Esophagus squamous epithelium (tissue), 5 donors: ENCODE measurements around the gene ELMO1. TPM values are rescaled to one million over a fixed set of nuclear protein-coding genes. Genes with fewer than 3 reads are reported as not detected.
A peak's percentile ranks its signal among the peaks of the same experiment; 100 is the strongest.

Experiments used
- DNase-seq: peaks from one replicate; lab custom pipeline; 2025; lab: John Stamatoyannopoulos, UW
- H3K27ac ChIP-seq, 4 donors: fragments of 200-600 bp; sonication (generic); one replicate each; pipeline ENCODE4 v1.5.1; 2016 to 2019; ENCODE audit warnings: mild to moderate bottlenecking in 1 of 4
- H3K27me3 ChIP-seq, 4 donors: fragments of 200-600 bp; sonication (generic); 1 replicate in 3 of 4; 2 replicates in 1 of 4; pipeline versions ENCODE4 v1.5.1 to v1.6.0; 2017 to 2021; ENCODE audit warnings: antibody characterized with exemption in 1 of 4
- H3K36me3 ChIP-seq, 3 donors: fragments of 200-600 bp; sonication (generic); one replicate each; pipeline ENCODE4 v1.5.1; 2016 to 2019
- H3K4me1 ChIP-seq, 3 donors: fragments of 200-600 bp; sonication (generic); one replicate each; pipeline ENCODE4 v1.5.1; 2017 to 2019
- H3K4me3 ChIP-seq, 4 donors: fragments of 200-600 bp; sonication (generic); 1 replicate in 3 of 4; 2 replicates in 1 of 4; pipeline ENCODE4 v1.5.1; 2016 to 2019; ENCODE audit warnings: mild to moderate bottlenecking in 2 of 4, moderate library complexity in 1 of 4
- H3K9me3 ChIP-seq, 3 donors: fragments of 200-600 bp; sonication (generic); one replicate each; pipeline ENCODE4 v1.5.1; 2016 to 2019
- POLR2A ChIP-seq, 4 donors: fragments of 450-650 bp; IDR thresholded peaks; one replicate each; pipeline ENCODE4 v1.6.1; 2017; ENCODE audit warnings: antibody characterized with exemption in 4 of 4, mild to moderate bottlenecking in 4 of 4, moderate library complexity in 3 of 4
- WGBS, 2 donors: methylation state at CpG; one replicate each; pipeline ENCODE4 v1.1.5; 2018; 5-methylcytosine and 5-hydroxymethylcytosine counted together
- intact Hi-C: fragments of 100-400 bp; cut with DNase I; formaldehyde crosslinking; loops from one replicate; pipeline ENCODE4 v1.15.0; 2022
- total RNA-seq, 4 donors: library from RNA; depleted of rRNA; stranded (reverse); fragments of >200 nt; gene quantifications; one replicate each; pipeline ENCODE4 v1.1.0, GENCODE V29; 2016
- TF ChIP-seq, protein P1 (sequence below), 6 experiments: fragments of 450-650 bp in 4 of 6; fragments of 200-600 bp in 2 of 6; sonication (generic) in 2 of 6; IDR thresholded peaks; one replicate each; pipeline ENCODE4 v1.5.1; 2016 to 2019; ENCODE audit warnings: antibody characterized with exemption in 6 of 6, mild to moderate bottlenecking in 4 of 6, moderate library complexity in 4 of 6
- donor health status: DM: yes; HTN: yes; CAD: no.

Gene ELMO1
- total RNA-seq, 4 donors from 2014 or later = 0.68 to 36.6 (median 11.8) TPM

DNA sequence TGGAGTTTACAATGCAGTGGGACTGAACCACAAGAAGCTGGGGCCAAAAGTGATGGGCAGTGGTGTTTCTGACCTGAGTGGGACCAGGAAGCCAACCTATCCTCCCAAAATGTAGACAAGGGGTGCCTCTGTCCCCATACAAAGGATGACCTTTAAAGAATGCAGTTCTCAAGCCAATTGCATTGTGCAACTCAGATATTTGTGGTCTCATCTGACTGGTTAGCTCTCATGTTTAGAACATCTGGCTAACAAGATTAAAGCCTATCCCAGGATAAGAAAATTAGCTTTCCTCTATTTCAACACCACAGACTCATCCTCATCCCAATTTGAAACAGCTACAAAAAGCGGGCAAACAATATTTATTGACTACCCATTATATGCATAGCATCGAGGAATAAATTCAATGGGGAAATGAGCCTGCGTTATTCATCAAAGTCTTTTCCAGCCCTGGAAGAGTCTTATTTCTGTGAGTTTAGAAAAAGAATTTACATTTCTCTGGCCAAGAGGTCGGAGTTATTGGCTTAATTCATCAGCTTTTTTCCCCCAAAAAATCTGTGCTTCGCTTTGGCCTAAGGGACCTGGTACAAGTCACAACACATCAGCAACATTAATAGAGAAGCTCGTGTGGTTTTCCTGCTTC lies 26.7 kb downstream of the ELMO1 start:
- Histone ChIP-seq H3K36me3 (no peaks in the 10 kb centered on the region), H3K27me3 (no peaks in the 10 kb centered on the region), H3K4me1 (peaks cover 0 to 27% (median 3%) of the 10 kb centered on the region in 3 donors), H3K27ac (peak overlapping the region in 3 of 4 donors; percentile 17 to 73 (median 57)), H3K4me3 (no peak overlapping the region), H3K9me3 (no peaks in the 10 kb centered on the region)
- TF ChIP-seq, protein P1, sequence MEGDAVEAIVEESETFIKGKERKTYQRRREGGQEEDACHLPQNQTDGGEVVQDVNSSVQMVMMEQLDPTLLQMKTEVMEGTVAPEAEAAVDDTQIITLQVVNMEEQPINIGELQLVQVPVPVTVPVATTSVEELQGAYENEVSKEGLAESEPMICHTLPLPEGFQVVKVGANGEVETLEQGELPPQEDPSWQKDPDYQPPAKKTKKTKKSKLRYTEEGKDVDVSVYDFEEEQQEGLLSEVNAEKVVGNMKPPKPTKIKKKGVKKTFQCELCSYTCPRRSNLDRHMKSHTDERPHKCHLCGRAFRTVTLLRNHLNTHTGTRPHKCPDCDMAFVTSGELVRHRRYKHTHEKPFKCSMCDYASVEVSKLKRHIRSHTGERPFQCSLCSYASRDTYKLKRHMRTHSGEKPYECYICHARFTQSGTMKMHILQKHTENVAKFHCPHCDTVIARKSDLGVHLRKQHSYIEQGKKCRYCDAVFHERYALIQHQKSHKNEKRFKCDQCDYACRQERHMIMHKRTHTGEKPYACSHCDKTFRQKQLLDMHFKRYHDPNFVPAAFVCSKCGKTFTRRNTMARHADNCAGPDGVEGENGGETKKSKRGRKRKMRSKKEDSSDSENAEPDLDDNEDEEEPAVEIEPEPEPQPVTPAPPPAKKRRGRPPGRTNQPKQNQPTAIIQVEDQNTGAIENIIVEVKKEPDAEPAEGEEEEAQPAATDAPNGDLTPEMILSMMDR (IDR thresholded peaks at IDR 0.05) = no peak
- TF ChIP-seq POLR2A (IDR thresholded peaks at IDR 0.05) = no peak
- intact Hi-C loops = no loop called here
- no peak for DNase-seq
- WGBS, 2 donors = 46 to 53% methylated on average over 6 of the region's 6 CpGs

DNA sequence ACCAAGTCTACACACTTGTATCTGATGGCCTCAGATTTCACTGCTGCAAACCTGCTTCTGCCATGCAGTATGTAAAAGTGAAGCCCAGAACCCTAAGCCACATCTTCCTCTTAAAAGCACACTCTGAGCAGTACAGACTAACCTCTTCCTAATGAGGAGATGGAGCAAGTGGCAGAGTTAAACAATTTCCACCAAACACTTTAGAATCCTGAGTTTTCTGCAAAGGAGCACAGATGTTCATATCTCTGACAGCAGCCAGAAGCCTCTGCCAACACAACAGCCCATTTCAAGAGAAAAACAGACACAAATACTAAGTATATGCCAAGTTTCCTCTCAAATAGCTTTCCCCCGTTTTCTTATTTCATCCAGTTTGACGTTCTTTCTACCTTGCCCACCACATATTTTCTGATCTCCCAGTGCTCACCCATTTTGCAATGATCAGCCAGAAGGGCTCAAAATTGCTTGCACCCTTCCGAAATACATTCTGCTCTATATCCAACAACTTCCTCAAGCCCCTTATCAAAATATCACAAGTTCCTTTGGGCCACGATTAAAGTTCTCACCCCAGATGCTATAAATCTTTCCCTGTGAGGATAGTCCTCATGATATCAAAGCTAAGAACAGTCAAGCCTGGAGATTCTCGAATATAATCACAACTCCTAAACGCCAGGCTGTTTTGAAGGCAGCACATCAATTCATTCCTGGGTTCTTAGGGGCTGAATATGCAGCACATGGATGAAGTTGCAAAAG lies 27.5 kb downstream of the ELMO1 start:
- WGBS, 2 donors = 39 to 47% methylated on average over 6 of the region's 6 CpGs
- no peak for TF ChIP-seq POLR2A (IDR thresholded peaks at IDR 0.05)
- TF ChIP-seq, protein P1 (IDR thresholded peaks at IDR 0.05) = no peak
- Histone ChIP-seq H3K27ac (peak overlapping the region in 2 of 4 donors; percentile 34 to 73), H3K4me3 (no peak overlapping the region), H3K4me1 (peaks cover 0 to 27% (median 3%) of the 10 kb centered on the region in 3 donors), H3K27me3 (no peaks in the 10 kb centered on the region), H3K9me3 (no peaks in the 10 kb centered on the region), H3K36me3 (no peaks in the 10 kb centered on the region)
- no peak for DNase-seq
- intact Hi-C loops = no loop called here

DNA sequence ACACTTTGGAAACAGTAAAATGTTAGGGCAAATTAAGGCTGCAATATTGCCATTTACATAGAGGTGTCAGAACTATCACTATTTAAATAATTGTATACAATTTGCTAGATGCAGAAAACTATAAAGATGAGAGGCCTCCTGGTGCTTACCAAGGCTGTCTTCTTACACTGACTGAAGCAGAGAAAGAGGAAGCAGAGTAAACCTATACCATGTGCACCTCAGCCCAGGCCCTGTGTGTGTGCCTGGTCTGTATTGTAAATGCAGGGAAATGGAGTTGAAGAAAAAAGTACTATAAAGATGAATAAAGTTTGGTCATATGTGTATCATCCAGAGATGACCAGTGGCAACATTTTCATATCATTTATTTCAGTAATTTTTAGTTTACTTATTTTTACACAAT lies 29.2 kb downstream of the ELMO1 start:
- Histone ChIP-seq H3K4me1 (peaks cover 0 to 27% (median 3%) of the 10 kb centered on the region in 3 donors), H3K9me3 (no peaks in the 10 kb centered on the region), H3K36me3 (no peaks in the 10 kb centered on the region), H3K4me3 (no peak overlapping the region), H3K27me3 (no peaks in the 10 kb centered on the region), H3K27ac (no peak overlapping the region)
- no peak for TF ChIP-seq POLR2A (IDR thresholded peaks at IDR 0.05)
- TF ChIP-seq, protein P1 (IDR thresholded peaks at IDR 0.05) = no peak
- no peak for DNase-seq
- intact Hi-C loops = no loop called here

DNA sequence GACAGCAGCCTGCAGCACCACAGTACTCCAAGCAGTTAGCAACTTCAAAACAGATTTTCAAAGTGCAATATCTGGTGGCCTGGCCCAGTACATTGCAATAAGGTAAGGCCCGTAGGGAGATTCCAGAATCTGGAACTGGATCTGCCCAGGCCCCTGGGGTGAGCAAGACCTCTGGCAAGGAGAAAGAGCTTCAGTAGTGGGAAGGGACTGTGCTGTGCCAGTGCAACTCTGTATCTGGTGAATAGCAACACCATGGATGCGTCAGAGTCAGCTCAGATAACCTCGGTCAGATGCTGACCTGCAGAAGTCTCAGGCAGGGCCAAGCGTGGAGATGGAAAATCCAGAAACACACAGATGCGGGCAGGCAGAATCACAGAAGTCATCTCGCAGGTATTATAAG lies 30.3 kb downstream of the ELMO1 start:
- DNase-seq = no peak
- Histone ChIP-seq H3K27ac (no peak overlapping the region), H3K9me3 (no peaks in the 10 kb centered on the region), H3K36me3 (no peaks in the 10 kb centered on the region), H3K4me3 (no peak overlapping the region), H3K4me1 (peaks cover 0 to 27% (median 3%) of the 10 kb centered on the region in 3 donors), H3K27me3 (no peaks in the 10 kb centered on the region)
- intact Hi-C loops = no loop called here
- TF ChIP-seq, protein P1 (IDR thresholded peaks at IDR 0.05) = no peak
- no peak for TF ChIP-seq POLR2A (IDR thresholded peaks at IDR 0.05)
- 75 to 93% methylated on average over 5 to 6 of the region's 6 CpGs for WGBS, 2 donors

DNA sequence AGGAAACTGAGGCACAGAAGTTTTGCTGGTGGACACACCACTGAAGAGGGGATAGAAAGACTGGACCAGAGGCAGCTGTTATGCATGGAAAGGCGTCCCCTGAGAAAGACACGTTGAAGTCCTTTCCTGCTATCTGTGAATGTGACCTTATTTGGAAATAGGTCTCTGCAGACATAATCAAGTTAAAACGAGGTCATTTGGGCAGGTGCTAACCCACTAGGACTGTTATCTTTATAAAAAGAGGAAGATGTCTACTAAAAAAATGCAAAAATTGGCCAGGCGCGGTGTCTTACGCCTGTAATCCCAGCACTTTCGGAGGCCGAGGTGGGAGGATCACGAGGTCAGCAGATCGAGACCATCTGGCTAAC lies 31.6 kb downstream of the ELMO1 start:
- TF ChIP-seq POLR2A (IDR thresholded peaks at IDR 0.05) = no peak
- TF ChIP-seq, protein P1 (IDR thresholded peaks at IDR 0.05) = no peak
- 75 to 82% methylated on average over 10 of the region's 10 CpGs for WGBS, 2 donors

More for the DNA sequence above, 31.6 kb downstream of the ELMO1 start:
- Histone ChIP-seq H3K4me1 (peaks cover 0 to 20% (median 3%) of the 10 kb centered on the region in 3 donors), H3K4me3 (no peak overlapping the region), H3K9me3 (no peaks in the 10 kb centered on the region), H3K27ac (no peak overlapping the region), H3K27me3 (no peaks in the 10 kb centered on the region), H3K36me3 (no peaks in the 10 kb centered on the region)
- no peak for DNase-seq
- intact Hi-C loops = no loop called here
